Keratinocyte (primary cell): ENCODE results near the gene KLRD1. TPM values are rescaled to one million over a fixed set of nuclear protein-coding genes. Genes with fewer than 3 reads are reported as not detected.

Experiments used
- DNase-seq: peaks from one replicate; pipeline ENCODE4 v3.0.0-alpha.2; 2011; ENCODE audit warnings: low read depth, missing footprints, low spot score
- FAIRE-seq: peaks from 2 replicates; lab custom pipeline; 2011; peaks lifted over from hg19 to GRCh38; lab: Jason Lieb, UNC
- H2AFZ ChIP-seq: 2 replicates; pipeline ENCODE4 v1.6.0; 2012; ENCODE audit warnings: low read length, control low read depth, inconsistent platforms; ENCODE audit not compliant: control insufficient read depth
- H3K27ac ChIP-seq: 2 replicates; pipeline ENCODE4 v1.5.1; 2011; ENCODE audit warnings: low read length; ENCODE audit not compliant: control insufficient read depth, insufficient read depth
- H3K27me3 ChIP-seq: 3 replicates; pipeline ENCODE4 v1.6.0; 2011; ENCODE audit warnings: low read length; ENCODE audit not compliant: control insufficient read depth, insufficient read depth; ENCODE audit errors: extremely low read depth
- H3K36me3 ChIP-seq, 2 experiments: 2 replicates in 1 of 2; 3 replicates in 1 of 2; pipeline ENCODE4 v1.5.1; 2011; ENCODE audit warnings: low read length in 2 of 2, mild to moderate bottlenecking in 1 of 2; ENCODE audit not compliant: control insufficient read depth in 2 of 2, insufficient read depth in 2 of 2; ENCODE audit errors: extremely low read depth in 1 of 2
- H3K4me1 ChIP-seq: 3 replicates; pipeline ENCODE4 v1.5.1; 2011; ENCODE audit warnings: low read length; ENCODE audit not compliant: control insufficient read depth, insufficient read depth; ENCODE audit errors: extremely low read depth
- H3K4me2 ChIP-seq: 3 replicates; pipeline ENCODE4 v1.6.0; 2011; ENCODE audit warnings: low read depth, low read length; ENCODE audit not compliant: control insufficient read depth, insufficient read depth; ENCODE audit errors: extremely low read depth
- H3K4me3 ChIP-seq, 3 experiments: fragments of 200-600 bp in 1 of 3; sonication (generic) in 1 of 3; 2 replicates in 2 of 3; 3 replicates in 1 of 3; pipeline ENCODE4 v1.5.1; 2011 to 2016; ENCODE audit warnings: low read length in 3 of 3, mild to moderate bottlenecking in 3 of 3, control low read depth in 2 of 3, inconsistent platforms in 1 of 3, low read depth in 1 of 3, mixed read lengths in 1 of 3, mixed run types in 1 of 3, moderate library complexity in 1 of 3; ENCODE audit not compliant: control insufficient read depth in 2 of 3, insufficient read depth in 2 of 3; ENCODE audit errors: extremely low read depth in 1 of 3
- H3K79me2 ChIP-seq: 2 replicates; pipeline ENCODE4 v1.6.0; 2012; ENCODE audit warnings: low read length; ENCODE audit not compliant: control insufficient read depth, insufficient read depth
- H3K9ac ChIP-seq: 3 replicates; pipeline ENCODE4 v1.6.0; 2011; ENCODE audit warnings: low read length; ENCODE audit not compliant: control insufficient read depth, insufficient read depth; ENCODE audit errors: extremely low read depth
- H3K9me1 ChIP-seq: 3 replicates; pipeline ENCODE4 v1.6.0; 2011; ENCODE audit warnings: low read length; ENCODE audit not compliant: control insufficient read depth, insufficient read depth; ENCODE audit errors: extremely low read depth
- H3K9me3 ChIP-seq: 2 replicates; pipeline ENCODE4 v1.5.1; 2012; ENCODE audit warnings: low read depth, low read length; ENCODE audit not compliant: control insufficient read depth
- H4K20me1 ChIP-seq: 3 replicates; pipeline ENCODE4 v1.6.0; 2011; ENCODE audit warnings: low read length; ENCODE audit not compliant: control insufficient read depth, insufficient read depth; ENCODE audit errors: extremely low read depth
- CTCF ChIP-seq, 3 experiments: IDR thresholded peaks in 1 of 3; conservative IDR thresholded peaks in 1 of 3; optimal IDR thresholded peaks in 1 of 3; 2 replicates in 2 of 3; 3 replicates in 1 of 3; pipeline versions ENCODE3 to v1.5.1; 2011; ENCODE audit warnings: low read length in 3 of 3, mild to moderate bottlenecking in 3 of 3, moderate library complexity in 2 of 3, control low read depth in 1 of 3, inconsistent platforms in 1 of 3; ENCODE audit not compliant: insufficient read depth in 2 of 3; ENCODE audit errors: extremely low read depth in 1 of 3
- EZH2 ChIP-seq: IDR thresholded peaks from one replicate; pipeline ENCODE4 v1.6.1; 2012; ENCODE audit warnings: inconsistent platforms, mild to moderate bottlenecking, low read length, moderate library complexity
- dilution Hi-C: fragments of 300-500 bp; cut with MboI; formaldehyde crosslinking; loops from one replicate; pipeline ENCODE4 v1.7.0; 2020; ENCODE audit warnings: low sequenced_read_pairs; ENCODE audit not compliant: extremely low pct_ligation_motif_present
- polyA plus RNA-seq, 5 experiments: library from polyadenylated mRNA; depleted of rRNA in 3 of 5; stranded (reverse) in 3 of 5; stranded (forward) in 1 of 5; unstranded in 1 of 5; fragments of >200 nt; gene quantifications; 1 replicate in 1 of 5; 2 replicates in 3 of 5; 3 replicates in 1 of 5; pipeline versions ENCODE4 v1.2.1 to v1.2.3, GENCODE V29; 2011 to 2012; ENCODE audit warnings: missing spikeins in 2 of 5, low read depth in 1 of 5, low replicate concordance in 1 of 5

The KLRD1 gene
- polyA plus RNA-seq, 1 donor (not counting 4 experiments of a cell fraction or from before 2014, with no cell fraction given): under 0.01 TPM

GRCh38 chr12:10293151-10293550 is 14.5 kb upstream of the KLRD1 start:
- no peak overlapping the region for H3K4me3 ChIP-seq
- H4K20me1 ChIP-seq: no peaks in the 10 kb centered on the region
- DNase-seq (no peak), FAIRE-seq (no peak)
- H3K9me3 ChIP-seq: no peaks in the 10 kb centered on the region
- no peak overlapping the region for H3K9ac ChIP-seq
- dilution Hi-C loops: no loop called here
- H3K36me3 ChIP-seq: no peaks in the 10 kb centered on the region
- TF ChIP-seq CTCF (optimal IDR thresholded peaks at IDR 0.05 in 1 of 3, IDR thresholded peaks at IDR 0.05 in 1 of 3, conservative IDR thresholded peaks at IDR 0.05 in 1 of 3; ENCODE audit: extremely low read depth in 1 of 3, insufficient read depth in 2 of 3, low read length in 3 of 3): no peak
- TF ChIP-seq EZH2: no peak
- H3K79me2 ChIP-seq: no peaks in the 10 kb centered on the region
- H2AFZ ChIP-seq: no peak overlapping the region
- H3K27ac ChIP-seq: no peak overlapping the region
- no peaks in the 10 kb centered on the region for H3K9me1 ChIP-seq
- H3K4me2 ChIP-seq: no peak overlapping the region
- H3K4me1 ChIP-seq: no peaks in the 10 kb centered on the region
- no peaks in the 10 kb centered on the region for H3K27me3 ChIP-seq

DNA sequence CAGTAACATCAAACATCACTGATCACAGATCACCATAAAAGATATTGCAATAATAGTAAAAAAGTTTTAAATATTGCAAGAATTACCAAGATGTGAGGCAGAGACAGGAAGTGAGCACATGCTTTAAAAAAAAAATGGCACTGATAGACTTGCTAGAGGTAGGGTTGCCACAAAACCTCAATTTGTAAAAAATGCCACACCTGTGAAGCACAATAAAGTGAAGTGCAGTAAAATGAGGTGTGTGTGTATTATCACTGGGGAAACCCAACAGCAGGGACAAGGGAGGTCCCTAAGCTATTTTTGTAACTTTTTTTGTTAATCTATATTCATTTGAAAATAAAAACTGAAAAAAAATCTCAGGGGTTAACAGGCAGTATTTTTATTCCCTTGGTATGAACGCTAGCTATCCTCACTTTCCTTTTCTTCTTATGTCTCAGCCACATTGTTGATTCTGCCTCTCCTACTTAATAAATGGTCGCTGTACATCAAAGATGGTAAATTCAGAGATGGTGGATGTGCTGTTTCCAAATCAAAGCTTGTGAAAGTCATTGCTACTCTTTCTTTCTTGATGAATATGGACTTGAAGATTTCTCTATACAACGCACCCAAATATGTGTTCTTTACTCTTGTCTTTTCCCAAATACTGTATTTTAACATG is 14.0 kb upstream of the KLRD1 start:
- no peak for TF ChIP-seq CTCF (optimal IDR thresholded peaks at IDR 0.05 in 1 of 3, IDR thresholded peaks at IDR 0.05 in 1 of 3, conservative IDR thresholded peaks at IDR 0.05 in 1 of 3; ENCODE audit: extremely low read depth in 1 of 3, insufficient read depth in 2 of 3, low read length in 3 of 3)
- TF ChIP-seq EZH2: no peak

More for the DNA sequence above, 14.0 kb upstream of the KLRD1 start:
- Histone ChIP-seq H3K9ac (no peak overlapping the region), H2AFZ (no peak overlapping the region), H3K4me3 (no peak overlapping the region), H3K27me3 (no peaks in the 10 kb centered on the region), H3K79me2 (no peaks in the 10 kb centered on the region), H3K4me2 (no peak overlapping the region), H3K9me3 (no peaks in the 10 kb centered on the region), H3K4me1 (no peaks in the 10 kb centered on the region), H4K20me1 (no peaks in the 10 kb centered on the region), H3K9me1 (no peaks in the 10 kb centered on the region), H3K27ac (no peak overlapping the region), H3K36me3 (no peaks in the 10 kb centered on the region)
- dilution Hi-C loops: no loop called here
- DNase-seq: no peak
- no peak for FAIRE-seq
